ENCODE results near the gene FAM199X. TPM values are rescaled to one million over a fixed set of nuclear protein-coding genes. Genes with fewer than 3 reads are reported as not detected.
"Not testable (repeated sequence)": the region's sequence is repeated elsewhere in the genome, so short reads cannot be mapped to it uniquely, and the experiment has no call there.

Gene FAM199X
- polyA plus RNA-seq, 3 donors = 4.1 to 8.2 (median 5.0) TPM

DNA sequence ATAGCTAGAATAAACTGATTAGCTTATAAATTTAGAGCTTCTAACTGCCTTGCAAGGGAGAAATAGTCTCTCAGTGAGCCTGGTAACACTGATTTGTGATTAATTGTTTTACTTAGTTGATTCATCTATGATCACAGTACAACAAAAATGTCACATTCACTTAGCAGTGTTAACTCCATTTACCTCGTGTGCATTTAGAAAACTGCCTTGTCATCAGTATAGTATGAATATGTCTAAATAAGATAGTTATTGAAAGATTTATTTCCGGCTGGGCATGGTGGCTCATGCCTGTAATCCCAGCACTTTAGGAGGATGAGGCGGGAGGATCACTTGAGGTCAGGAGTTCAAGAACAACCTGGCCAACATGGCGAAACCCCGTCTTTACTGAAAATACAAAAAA, 39.3 kb downstream of the FAM199X start:
- peaks cover 0 to 2% of the 10 kb centered on the region in 2 donors for H3K36me3 ChIP-seq (replicated peaks in 1 of 2; ENCODE audit: control insufficient read depth in 1 of 2, insufficient read depth in 2 of 2, low read length in 2 of 2)
- TF ChIP-seq, protein P1, sequence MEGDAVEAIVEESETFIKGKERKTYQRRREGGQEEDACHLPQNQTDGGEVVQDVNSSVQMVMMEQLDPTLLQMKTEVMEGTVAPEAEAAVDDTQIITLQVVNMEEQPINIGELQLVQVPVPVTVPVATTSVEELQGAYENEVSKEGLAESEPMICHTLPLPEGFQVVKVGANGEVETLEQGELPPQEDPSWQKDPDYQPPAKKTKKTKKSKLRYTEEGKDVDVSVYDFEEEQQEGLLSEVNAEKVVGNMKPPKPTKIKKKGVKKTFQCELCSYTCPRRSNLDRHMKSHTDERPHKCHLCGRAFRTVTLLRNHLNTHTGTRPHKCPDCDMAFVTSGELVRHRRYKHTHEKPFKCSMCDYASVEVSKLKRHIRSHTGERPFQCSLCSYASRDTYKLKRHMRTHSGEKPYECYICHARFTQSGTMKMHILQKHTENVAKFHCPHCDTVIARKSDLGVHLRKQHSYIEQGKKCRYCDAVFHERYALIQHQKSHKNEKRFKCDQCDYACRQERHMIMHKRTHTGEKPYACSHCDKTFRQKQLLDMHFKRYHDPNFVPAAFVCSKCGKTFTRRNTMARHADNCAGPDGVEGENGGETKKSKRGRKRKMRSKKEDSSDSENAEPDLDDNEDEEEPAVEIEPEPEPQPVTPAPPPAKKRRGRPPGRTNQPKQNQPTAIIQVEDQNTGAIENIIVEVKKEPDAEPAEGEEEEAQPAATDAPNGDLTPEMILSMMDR (IDR thresholded peaks at IDR 0.05) = no peak
- no peak overlapping the region for H3K9ac ChIP-seq (ENCODE audit: insufficient read depth, low read length, poor library complexity, severe bottlenecking)
- H2AFZ ChIP-seq (ENCODE audit: insufficient read depth, low read depth, low read length, poor library complexity, severe bottlenecking) = no peak overlapping the region
- Mint-ChIP-seq H3K36me3 (peaks cover 3% of the 10 kb centered on the region in 2 donors), H3K4me3 (no peak overlapping the region), H3K9me3 (no peaks in the 10 kb centered on the region), H3K27me3 (ENCODE audit: low read depth in 3 of 3) (peaks cover 0 to 8% (median 2%) of the 10 kb centered on the region in 3 donors), H3K4me1 (no peaks in the 10 kb centered on the region), H3K27ac (no peak overlapping the region)
- no peak for DNase-seq
- intact Hi-C loops (cut with micrococcal nuclease) = no loop called here
- H3K4me1 ChIP-seq (ENCODE audit: control insufficient read depth in 1 of 2, insufficient read depth in 2 of 2, low read length in 2 of 2) = no peaks in the 10 kb centered on the region
- H3K4me2 ChIP-seq (replicated peaks; ENCODE audit: extremely low read depth, low read length, poor library complexity, severe bottlenecking) = no peak overlapping the region
- WGBS (ENCODE audit: insufficient coverage) = no CpG with 5 or more reads among the region's 5 CpGs
- no peaks in the 10 kb centered on the region for H3K79me2 ChIP-seq (ENCODE audit: insufficient read depth, low read length)
- no peak overlapping the region for H3K27ac ChIP-seq (ENCODE audit: low read depth in 1 of 2, low read length in 2 of 2)
- no peaks in the 10 kb centered on the region for H3K27me3 ChIP-seq (ENCODE audit: control insufficient read depth in 2 of 2, insufficient read depth in 2 of 2, low read length in 2 of 2)
- no peaks in the 10 kb centered on the region for H3K9me3 ChIP-seq (replicated peaks in 1 of 2; ENCODE audit: control insufficient read depth in 1 of 2, insufficient read depth in 1 of 2, low read length in 2 of 2)
- H3K4me3 ChIP-seq (replicated peaks in 1 of 3; ENCODE audit: low read depth in 2 of 3, low read length in 3 of 3) = no peak overlapping the region
- no peaks in the 10 kb centered on the region for H4K20me1 ChIP-seq (ENCODE audit: insufficient read depth, low read length)

DNA sequence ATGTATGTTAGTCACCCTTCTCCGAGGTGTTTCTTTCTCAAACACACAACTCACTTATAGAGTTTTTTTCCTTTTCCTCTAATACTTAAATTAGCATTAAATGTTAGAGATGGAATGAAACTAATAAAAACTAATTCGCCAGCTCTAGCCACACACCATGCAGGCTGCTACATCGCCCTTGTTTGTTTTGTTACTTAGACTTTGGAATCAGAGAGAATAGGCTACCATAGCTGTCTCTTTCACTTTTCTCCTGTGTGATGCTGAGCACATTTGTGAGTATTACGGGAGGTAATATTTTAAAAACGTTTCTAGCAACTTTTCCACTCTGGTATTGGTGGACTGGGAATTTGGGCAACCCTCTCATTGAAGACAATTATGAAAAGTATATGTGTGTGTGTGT, 44.9 kb downstream of the FAM199X start:
- H3K27ac Mint-ChIP-seq = no peak overlapping the region
- no CpG with 5 or more reads among the region's 5 CpGs for WGBS (ENCODE audit: insufficient coverage)
- H3K79me2 ChIP-seq (ENCODE audit: insufficient read depth, low read length) = no peaks in the 10 kb centered on the region
- H3K27me3 Mint-ChIP-seq (ENCODE audit: low read depth in 3 of 3) = peaks cover 0 to 5% (median 3%) of the 10 kb centered on the region in 3 donors
- intact Hi-C loops (cut with micrococcal nuclease) = no loop called here
- H3K9me3 Mint-ChIP-seq = peaks cover 0 to 2% (median 0%) of the 10 kb centered on the region in 7 donors
- TF ChIP-seq, protein P1 (IDR thresholded peaks at IDR 0.05) = no peak
- no peak overlapping the region for H3K4me3 ChIP-seq (replicated peaks in 1 of 3; ENCODE audit: low read depth in 2 of 3, low read length in 3 of 3)
- H3K27me3 ChIP-seq (ENCODE audit: control insufficient read depth in 2 of 2, insufficient read depth in 2 of 2, low read length in 2 of 2) = peaks cover 0 to 2% of the 10 kb centered on the region in 2 donors
- no peak overlapping the region for H3K4me2 ChIP-seq (replicated peaks; ENCODE audit: extremely low read depth, low read length, poor library complexity, severe bottlenecking)
- no peak overlapping the region for H3K4me3 Mint-ChIP-seq
- no peak overlapping the region for H2AFZ ChIP-seq (ENCODE audit: insufficient read depth, low read depth, low read length, poor library complexity, severe bottlenecking)
- H3K27ac ChIP-seq (ENCODE audit: low read depth in 1 of 2, low read length in 2 of 2) = no peak overlapping the region
- H4K20me1 ChIP-seq (ENCODE audit: insufficient read depth, low read length) = no peaks in the 10 kb centered on the region
- H3K4me1 Mint-ChIP-seq = no peaks in the 10 kb centered on the region
- H3K36me3 Mint-ChIP-seq = no peaks in the 10 kb centered on the region
- H3K36me3 ChIP-seq (replicated peaks in 1 of 2; ENCODE audit: control insufficient read depth in 1 of 2, insufficient read depth in 2 of 2, low read length in 2 of 2) = no peaks in the 10 kb centered on the region
- H3K9me3 ChIP-seq (replicated peaks in 1 of 2; ENCODE audit: control insufficient read depth in 1 of 2, insufficient read depth in 1 of 2, low read length in 2 of 2) = no peaks in the 10 kb centered on the region
- H3K9ac ChIP-seq (ENCODE audit: insufficient read depth, low read length, poor library complexity, severe bottlenecking) = no peak overlapping the region
- H3K4me1 ChIP-seq (ENCODE audit: control insufficient read depth in 1 of 2, insufficient read depth in 2 of 2, low read length in 2 of 2) = no peaks in the 10 kb centered on the region
- DNase-seq = no peak

DNA sequence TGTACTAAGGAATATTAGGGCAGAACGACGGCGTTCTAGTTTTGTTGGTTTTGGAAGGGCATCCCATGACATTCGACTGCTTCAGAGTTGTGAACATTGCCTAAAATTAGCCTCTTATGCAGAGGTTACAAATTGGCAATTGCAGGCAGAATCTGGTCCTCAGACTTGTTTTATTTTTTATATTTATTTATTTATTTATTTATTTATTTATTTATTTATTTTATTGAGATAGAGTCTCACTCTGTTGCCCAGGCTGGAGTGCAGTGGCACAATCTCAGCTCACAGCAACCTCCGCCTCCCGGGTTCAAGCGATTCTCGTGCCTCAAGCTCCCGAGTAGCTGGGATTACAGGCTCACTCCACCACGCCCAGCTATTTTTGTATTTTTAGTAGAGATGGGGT, 63.8 kb downstream of the FAM199X start:
- no CpG with 5 or more reads among the region's 10 CpGs for WGBS (ENCODE audit: insufficient coverage)
- H3K4me3 ChIP-seq (replicated peaks in 1 of 3; ENCODE audit: low read depth in 2 of 3, low read length in 3 of 3); H3K9me3 Mint-ChIP-seq; intact Hi-C loops (cut with micrococcal nuclease); H3K9me3 ChIP-seq (replicated peaks in 1 of 2; ENCODE audit: control insufficient read depth in 1 of 2, insufficient read depth in 1 of 2, low read length in 2 of 2); H3K79me2 ChIP-seq (ENCODE audit: insufficient read depth, low read length); H3K4me2 ChIP-seq (replicated peaks; ENCODE audit: extremely low read depth, low read length, poor library complexity, severe bottlenecking); DNase-seq; H2AFZ ChIP-seq (ENCODE audit: insufficient read depth, low read depth, low read length, poor library complexity, severe bottlenecking); H3K27me3 Mint-ChIP-seq (ENCODE audit: low read depth in 3 of 3); H3K4me1 Mint-ChIP-seq; H3K27ac ChIP-seq (ENCODE audit: low read depth in 1 of 2, low read length in 2 of 2); H3K36me3 ChIP-seq (replicated peaks in 1 of 2; ENCODE audit: control insufficient read depth in 1 of 2, insufficient read depth in 2 of 2, low read length in 2 of 2); H3K4me3 Mint-ChIP-seq; H4K20me1 ChIP-seq (ENCODE audit: insufficient read depth, low read length); H3K27ac Mint-ChIP-seq; H3K4me1 ChIP-seq (ENCODE audit: control insufficient read depth in 1 of 2, insufficient read depth in 2 of 2, low read length in 2 of 2); H3K9ac ChIP-seq (ENCODE audit: insufficient read depth, low read length, poor library complexity, severe bottlenecking); H3K36me3 Mint-ChIP-seq; H3K27me3 ChIP-seq (ENCODE audit: control insufficient read depth in 2 of 2, insufficient read depth in 2 of 2, low read length in 2 of 2): not testable (repeated sequence)

Measured in CD14-positive monocyte (primary cell).